GM12878 (cell line): ENCODE measurements around the gene ASB15. TPM values are rescaled to one million over a fixed set of nuclear protein-coding genes. Genes with fewer than 3 reads are reported as not detected.

Source experiments
- ATAC-seq: fragments of 200-7000 bp; cut with Tn5 transposase; 3 replicates; pipeline ENCODE4 v1.9.1; 2020; ENCODE audit warnings: mild to moderate bottlenecking, moderate library complexity
- BruUV-seq: library from RNA; stranded (reverse); fragments of 400-500 nt; replicated peaks from 2 replicates; lab custom pipeline; 2021; lab: Mats Ljungman, UMichigan
- CTCF ChIA-PET: fragments of 300-600 bp; sonication (Branson Sonifier 250); formaldehyde crosslinking; extraction: SDS; loops from one replicate; lab custom pipeline; 2021; ENCODE audit warnings: inconsistent platforms; lab: Yijun Ruan, JAX
- POLR2A ChIA-PET: fragments of 350-600 bp; formaldehyde crosslinking; extraction: SDS; loops from one replicate; lab custom pipeline; 2021; ENCODE audit warnings: inconsistent platforms; lab: Charles Lee
- RAD21 ChIA-PET: fragments of 300-600 bp; sonication (Branson Sonifier 250); formaldehyde crosslinking; loops from one replicate; lab custom pipeline; 2023; ENCODE audit warnings: antibody characterized with exemption; ENCODE audit not compliant: unreplicated experiment; lab: Charles Lee
- SMC1A ChIA-PET: fragments of 300-600 bp; sonication (Branson Sonifier 250); formaldehyde crosslinking; loops from one replicate; lab custom pipeline; 2023; ENCODE audit not compliant: unreplicated experiment, uncharacterized antibody; lab: Charles Lee
- DNase-seq: peaks from one replicate; pipeline ENCODE4 v3.0.0-alpha.2; 2011; ENCODE audit warnings: low read depth, low spot score
- FAIRE-seq: peaks from 3 replicates; lab custom pipeline; 2011; peaks lifted over from hg19 to GRCh38; lab: Jason Lieb, UNC
- H2AFZ ChIP-seq: 2 replicates; pipeline ENCODE4 v1.6.0; 2011; ENCODE audit warnings: low read depth, low read length, control low read depth; ENCODE audit not compliant: control insufficient read depth
- H3K27ac ChIP-seq: 2 replicates; pipeline ENCODE4 v1.5.1; 2011; ENCODE audit warnings: control low read depth; ENCODE audit not compliant: control insufficient read depth, insufficient read depth
- H3K27me3 ChIP-seq, 2 experiments: replicated peaks in 1 of 2; 2 replicates each; pipeline versions ENCODE4 v1.6.0 to v1.6.1; 2011; ENCODE audit warnings: low read length in 1 of 2; ENCODE audit not compliant: control insufficient read depth in 2 of 2, insufficient read depth in 2 of 2
- H3K36me3 ChIP-seq, 2 experiments: 2 replicates each; pipeline ENCODE4 v1.5.1; 2011; ENCODE audit warnings: low read length in 1 of 2; ENCODE audit not compliant: control insufficient read depth in 2 of 2, insufficient read depth in 2 of 2
- H3K4me1 ChIP-seq: 2 replicates; pipeline ENCODE4 v1.6.1; 2011; ENCODE audit warnings: mild to moderate bottlenecking, low read length, moderate library complexity, mixed read lengths; ENCODE audit not compliant: control insufficient read depth, insufficient read depth
- H3K4me2 ChIP-seq: 2 replicates; pipeline ENCODE4 v1.6.0; 2011; ENCODE audit warnings: control low read depth; ENCODE audit not compliant: control insufficient read depth, insufficient read depth
- H3K4me3 ChIP-seq: fragments of 200-600 bp; sonication (generic); 2 replicates; pipeline ENCODE4 v1.5.1; 2016
- H3K79me2 ChIP-seq: 2 replicates; pipeline ENCODE4 v1.6.0; 2011; ENCODE audit warnings: low read length; ENCODE audit not compliant: control insufficient read depth, insufficient read depth
- H3K9ac ChIP-seq: 2 replicates; pipeline ENCODE4 v1.8.0; 2011; ENCODE audit warnings: low read length, control low read depth, mixed read lengths; ENCODE audit not compliant: control insufficient read depth, insufficient read depth
- H3K9me3 ChIP-seq: replicated peaks from 3 replicates; pipeline ENCODE4 v1.5.1; 2011; ENCODE audit warnings: mild to moderate bottlenecking, low read length; ENCODE audit not compliant: control insufficient read depth, insufficient read depth
- H4K20me1 ChIP-seq: 2 replicates; pipeline ENCODE4 v1.6.0; 2011; ENCODE audit not compliant: control insufficient read depth, insufficient read depth
- EED ChIP-seq: sonication (generic); IDR thresholded peaks from 2 replicates; pipeline ENCODE4 v1.6.1; 2016; ENCODE audit warnings: antibody characterized with exemption, low read depth
- HDAC6 ChIP-seq: fragments of 200-600 bp; sonication (generic); IDR thresholded peaks from one replicate; pipeline ENCODE4 v1.8.0; 2017; ENCODE audit warnings: antibody characterized with exemption; ENCODE audit not compliant: unreplicated experiment
- IKZF1 ChIP-seq: fragments of 450-650 bp; conservative IDR thresholded peaks from 2 replicates; pipeline ENCODE4 v1.6.1; 2017; ENCODE audit warnings: antibody characterized with exemption, mild to moderate bottlenecking
- JUND ChIP-seq: IDR thresholded peaks from 2 replicates; pipeline ENCODE4 v1.6.1; 2012; ENCODE audit warnings: low read depth, mild to moderate bottlenecking, low read length, improper control_type of control experiment, moderate library complexity
- NR2F1 ChIP-seq: fragments of 450-650 bp; conservative IDR thresholded peaks from 2 replicates; pipeline ENCODE4 v1.6.1; 2017; ENCODE audit warnings: mild to moderate bottlenecking
- RAD21 ChIP-seq: IDR thresholded peaks from 2 replicates; pipeline ENCODE4 v1.6.1; 2011; ENCODE audit warnings: mild to moderate bottlenecking, low read depth, low read length, moderate library complexity; ENCODE audit not compliant: insufficient read depth
- SP1 ChIP-seq: IDR thresholded peaks from one replicate; pipeline ENCODE4 v1.6.1; 2011; ENCODE audit warnings: low read depth, low read length
- TCF3 ChIP-seq: IDR thresholded peaks from 2 replicates; pipeline ENCODE4 v1.6.1; 2012; ENCODE audit warnings: low read depth, mild to moderate bottlenecking, low read length, borderline replicate concordance; ENCODE audit not compliant: insufficient read depth
- ZBTB4 ChIP-seq: fragments of 450-650 bp; formaldehyde crosslinking; IDR thresholded peaks from 2 replicates; pipeline ENCODE4 v1.4.0; 2022; ENCODE audit warnings: mild to moderate bottlenecking, moderate library complexity
- ZBTB40 ChIP-seq: fragments of 450-650 bp; IDR thresholded peaks from 2 replicates; pipeline ENCODE4 v1.6.1; 2016; ENCODE audit warnings: mild to moderate bottlenecking, moderate library complexity, borderline replicate concordance
- ZNF687 ChIP-seq: fragments of 450-650 bp; IDR thresholded peaks from 2 replicates; pipeline ENCODE4 v1.6.1; 2017; ENCODE audit warnings: mild to moderate bottlenecking, moderate library complexity
- WGBS: methylation state at CpG from one replicate; pipeline ENCODE4 v1.1.6; 2016; ENCODE audit warnings: low lambda C conversion rate; ENCODE audit not compliant: insufficient replicate concordance, insufficient coverage; ENCODE audit errors: missing lambda C conversion rate; 5-methylcytosine and 5-hydroxymethylcytosine counted together
- in situ Hi-C: fragments of 300-500 bp; cut with MboI; formaldehyde crosslinking; loops from 9 replicates; pipeline ENCODE4 v1.14.3; 2018; ENCODE audit warnings: mixed read lengths
- intact Hi-C: fragments of 100-400 bp; cut with micrococcal nuclease; formaldehyde crosslinking; loops from one replicate; pipeline ENCODE4 v1.14.2; 2022; ENCODE audit not compliant: unreplicated experiment
- polyA plus RNA-seq, 11 experiments: library from polyadenylated mRNA; depleted of rRNA in 4 of 11; unstranded in 6 of 11; stranded (reverse) in 5 of 11; fragments of >200 nt; fragmentation: Nextera tagmentation in 4 of 11; fragmentation: Illumina TruSeq in 1 of 11; extraction: Ambion mirVana in 4 of 11; extraction: Trizol in 1 of 11; gene quantifications; 1 replicate in 1 of 11; 2 replicates in 10 of 11; pipeline versions ENCODE4 v1.2.1 to v1.2.3, GENCODE V29; 2011 to 2016; ENCODE audit warnings: inconsistent platforms in 2 of 11, missing spikeins in 2 of 11, low read depth in 1 of 11
- total RNA-seq, 4 experiments: library from RNA; depleted of rRNA in 3 of 4; stranded (reverse); fragments of >200 nt in 3 of 4; fragmentation: Illumina TruSeq in 1 of 4; extraction: Trizol in 1 of 4; gene quantifications; 2 replicates each; pipeline versions ENCODE4 v1.2.1 to v1.2.3, GENCODE V29; 2013 to 2021

Gene ASB15
- total and polyA plus RNA-seq, 10 of the 15 experiments (the other 5 are each of a cell fraction or from before 2014, with no cell fraction given) = not detected

GRCh38 chr7:123643495-123644441 is 42.1 kb downstream of the ASB15 start:
- ChIA-PET CTCF (interaction anchor here (0.6 to 3.0 kb wide), 3 partner anchors 7 to 63 kb away, joined by 3 to 7 read pairs (median 5); no protein-coding TSS in a partner anchor), RAD21 (no interaction called here), POLR2A (no interaction called here), SMC1A (interaction anchor here (1.8 kb wide), 1 partner anchor 28 kb away, joined by 3 read pairs; no protein-coding TSS in a partner anchor)
- Histone ChIP-seq H3K27me3 (peaks cover 0 to 2% of the 10 kb centered on the region in 2 experiments; a peak in 3 of 4 replicates), H3K79me2 (no peaks in the 10 kb centered on the region), H3K9me3 (no peaks in the 10 kb centered on the region), H2AFZ (no peak overlapping the region), H3K36me3 (no peaks in the 10 kb centered on the region), H3K4me3 (no peak overlapping the region), H3K4me2 (no peak overlapping the region), H4K20me1 (no peaks in the 10 kb centered on the region), H3K27ac (no peak overlapping the region), H3K9ac (no peak overlapping the region), H3K4me1 (no peaks in the 10 kb centered on the region)
- intact Hi-C loops (no loop called here), in situ Hi-C loops (no loop called here)
- ATAC-seq (no peak), DNase-seq (no peak), FAIRE-seq (no peak)
- BruUV-seq = no TSS peak
- 21% methylated on average over 6 of the region's 6 CpGs for WGBS
- TF ChIP-seq TCF3 (no peak), JUND (no peak), EED (no peak), NR2F1 (no peak), ZNF687 (no peak), HDAC6 (no peak), IKZF1 (no peak), ZBTB4 (no peak), RAD21 (no peak), SP1 (no peak), ZBTB40 (no peak)
